NCI-H446 (cell line): ENCODE data around the gene FTH1.

Source experiments
- DNase-seq, 2 experiments: peaks; one replicate each; lab custom pipeline; 2025; lab: John Stamatoyannopoulos, UW

FTH1 gene

DNA sequence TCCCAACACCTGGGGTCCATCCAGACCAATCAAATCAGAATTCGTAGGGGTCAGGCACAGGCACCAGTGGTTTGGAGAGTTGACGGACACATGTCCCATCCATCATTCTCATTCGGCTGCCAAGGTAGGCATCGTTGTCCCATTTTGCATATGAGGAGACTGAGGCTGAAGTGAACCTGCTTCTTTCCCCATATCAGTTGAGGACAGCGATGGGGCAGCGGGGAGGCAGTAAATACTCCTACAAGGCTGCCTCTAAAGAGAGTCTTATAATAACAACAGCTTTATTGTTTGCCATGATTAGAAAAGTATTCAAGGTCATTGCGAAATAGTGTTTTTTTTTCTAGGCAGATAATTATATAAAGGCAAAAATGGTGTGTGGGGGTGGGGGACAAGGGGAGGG lies 18.9 kb downstream of the FTH1 start:
- no peak for DNase-seq

DNA sequence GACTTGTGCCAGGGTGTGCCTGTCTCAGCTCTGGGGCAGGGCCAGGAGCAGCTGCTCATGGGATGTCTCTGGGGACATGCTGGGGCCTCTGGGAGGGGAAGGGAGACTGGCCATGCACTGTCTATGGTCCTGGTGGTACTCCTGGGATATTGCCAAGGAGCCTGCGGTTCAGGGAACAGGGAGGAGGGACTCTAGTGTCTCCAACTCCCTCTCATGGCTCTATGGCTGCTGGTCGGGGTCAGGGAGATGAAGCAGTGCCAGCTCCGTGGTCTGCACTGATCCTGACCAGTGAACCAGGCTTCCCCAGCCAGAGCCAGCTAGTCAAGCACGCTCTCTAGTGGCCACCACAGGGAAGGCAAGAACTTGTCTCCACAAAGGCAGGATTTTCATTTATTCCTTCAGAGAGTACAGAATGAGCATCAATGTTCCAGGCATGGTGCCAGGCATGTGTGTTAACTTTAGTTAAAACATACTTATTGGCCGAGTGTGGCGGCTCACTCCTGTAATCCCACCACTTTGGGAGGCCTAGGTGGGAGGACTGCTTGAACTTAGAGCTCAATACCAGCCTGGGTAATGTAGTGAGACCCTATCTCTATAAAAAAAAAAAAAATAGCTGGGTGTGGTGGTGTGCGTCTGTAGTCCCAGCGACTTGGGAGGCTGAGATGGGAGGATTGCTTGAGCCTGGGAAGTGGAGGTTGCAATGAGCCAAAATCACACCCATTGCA lies 19.8 kb downstream of the FTH1 start:
- peak; percentile 78 to 89 for DNase-seq

- no peak for DNase-seq
These were observed 20.5 kb downstream of the FTH1 start for GRCh38 chr11:61946894-61947293.

- DNase-seq, result no peak
These were observed 22.2 kb downstream of the FTH1 start for GRCh38 chr11:61945191-61945590.

DNA sequence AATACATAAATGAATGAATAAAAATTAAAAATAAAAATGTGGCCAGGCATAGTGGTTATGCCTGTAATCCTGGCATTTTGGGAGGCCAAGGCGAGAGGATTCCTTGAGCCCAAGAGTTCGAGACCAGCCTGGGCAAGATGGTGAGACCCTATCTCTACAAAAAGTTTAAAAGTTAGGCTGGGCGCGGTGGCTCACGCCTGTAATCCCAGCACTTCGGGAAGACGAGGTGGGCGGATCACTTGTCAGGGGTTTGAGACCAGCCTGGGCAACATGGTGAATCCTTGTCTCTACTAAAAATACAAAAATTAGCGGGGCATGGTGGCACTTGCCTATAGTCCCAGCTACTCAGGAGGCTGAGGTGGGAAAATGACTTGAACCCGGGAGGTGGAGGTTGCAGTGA lies 27.0 kb downstream of the FTH1 start:
- no peak for DNase-seq

- DNase-seq, result no peak
These were observed 31.6 kb downstream of the FTH1 start for GRCh38 chr11:61935861-61936260.

DNA sequence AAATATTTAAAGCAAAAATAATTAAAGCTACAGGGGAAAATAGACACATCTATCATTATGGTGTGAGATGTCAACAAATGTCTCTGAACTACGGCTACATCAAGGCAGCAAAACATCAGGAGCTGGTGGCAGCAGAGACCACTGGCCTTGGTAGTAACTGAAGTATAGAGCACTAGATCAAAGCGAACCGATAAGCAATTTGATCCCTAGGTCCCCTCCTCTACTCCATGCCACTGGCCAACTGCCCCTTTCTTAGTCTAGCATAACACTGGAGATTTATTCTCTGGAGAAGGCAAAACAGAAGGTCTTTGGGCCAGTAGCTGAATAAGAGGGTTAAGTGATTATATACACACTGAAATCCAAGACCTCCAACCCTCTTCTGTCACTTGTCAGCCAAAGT lies 36.5 kb downstream of the FTH1 start:
- no peak for DNase-seq

DNA sequence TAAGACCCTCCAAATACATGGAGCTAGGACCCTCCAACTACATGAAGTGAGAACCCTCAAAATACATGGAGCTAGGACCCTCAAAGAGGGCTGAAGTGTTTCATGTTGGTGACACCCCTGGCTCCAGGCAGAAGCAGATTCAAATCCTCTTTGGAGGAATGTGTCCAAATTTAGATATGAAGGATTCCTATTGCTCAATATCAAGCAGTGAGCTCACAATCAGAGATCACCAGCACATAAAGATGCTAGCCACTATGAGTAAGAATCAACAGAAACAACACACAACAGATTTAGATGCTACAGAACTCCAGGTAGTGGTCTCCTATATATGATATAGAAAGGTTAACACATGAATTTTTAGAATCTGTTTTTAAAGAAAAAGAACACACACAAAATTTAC lies 38.8 kb downstream of the FTH1 start:
- DNase-seq, result no peak

- DNase-seq, result no peak
These were observed 39.9 kb downstream of the FTH1 start for GRCh38 chr11:61927501-61927900.

GRCh38 chr11:61926235-61926634 lies 41.2 kb downstream of the FTH1 start:
- no peak for DNase-seq

- DNase-seq, result no peak
These were observed 41.7 kb downstream of the FTH1 start for GRCh38 chr11:61925736-61926135.

GRCh38 chr11:61924064-61924455 lies 43.4 kb downstream of the FTH1 start:
- DNase-seq, result no peak

DNA sequence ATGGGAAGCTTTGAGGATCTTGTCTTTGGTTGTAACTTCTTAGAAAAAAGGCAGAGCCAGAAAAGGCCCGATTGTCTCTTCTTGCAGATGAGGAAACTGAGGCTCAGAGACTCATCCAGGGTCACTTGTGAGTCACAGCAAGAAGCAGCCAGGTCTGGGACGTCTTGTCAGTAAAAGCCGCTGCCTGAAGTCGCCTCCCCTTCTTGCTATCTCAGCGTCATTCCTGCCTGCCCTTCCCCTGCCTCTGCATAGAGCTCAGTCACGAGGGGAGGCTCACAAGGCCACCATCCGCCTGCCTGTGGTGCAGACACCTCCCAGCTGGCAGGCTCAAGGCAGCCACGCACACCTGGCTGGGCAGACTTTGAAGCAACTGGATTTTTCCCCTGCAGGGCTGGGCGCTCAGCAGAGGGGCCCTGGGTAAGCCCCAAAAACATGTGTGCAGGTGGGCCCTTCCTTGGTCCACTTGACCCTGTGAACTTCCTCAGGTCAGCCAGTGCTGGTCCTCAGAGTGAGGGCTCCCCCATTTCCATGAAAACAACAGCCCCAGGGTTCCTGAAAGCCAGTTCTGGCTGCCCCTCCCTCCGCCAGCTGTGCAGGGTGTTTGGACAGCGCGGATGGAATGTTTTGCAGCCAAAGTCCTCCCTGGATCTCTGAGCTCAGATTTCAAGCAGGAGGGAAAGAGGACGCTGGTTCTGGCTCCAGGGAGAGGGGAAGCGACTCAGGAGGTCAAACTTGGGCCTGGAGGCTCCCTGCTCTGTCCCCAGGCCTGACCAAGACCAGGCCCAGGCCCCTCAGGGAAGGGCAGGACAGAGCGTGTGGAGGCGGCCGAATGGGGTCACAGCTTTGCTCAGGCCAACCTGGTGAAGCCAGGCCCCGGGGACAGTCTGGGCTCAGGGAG lies 44.0 kb downstream of the FTH1 start:
- no peak for DNase-seq

DNA sequence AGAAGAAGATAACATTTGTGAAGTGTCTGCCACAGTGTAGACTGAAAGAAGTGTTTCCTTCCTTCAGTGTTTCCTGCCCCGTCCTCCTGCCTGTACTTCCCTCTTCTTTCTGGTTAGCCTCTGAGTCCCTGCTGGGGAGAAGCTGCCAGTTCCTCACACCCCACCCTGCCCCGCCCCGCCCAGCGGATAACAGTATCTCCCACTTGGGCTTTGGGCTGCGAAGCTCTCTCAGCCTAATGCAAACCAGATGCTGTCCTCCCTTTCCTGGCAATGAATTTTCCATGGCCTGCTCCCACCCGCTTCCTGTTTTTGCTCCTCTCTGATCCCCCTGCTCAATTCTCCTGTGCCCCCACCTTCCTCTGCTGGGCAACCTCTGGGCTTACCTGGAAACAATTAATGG lies 44.9 kb downstream of the FTH1 start:
- DNase-seq, result no peak

- DNase-seq, result no peak
These were observed 46.0 kb downstream of the FTH1 start for GRCh38 chr11:61921446-61921845.

DNA sequence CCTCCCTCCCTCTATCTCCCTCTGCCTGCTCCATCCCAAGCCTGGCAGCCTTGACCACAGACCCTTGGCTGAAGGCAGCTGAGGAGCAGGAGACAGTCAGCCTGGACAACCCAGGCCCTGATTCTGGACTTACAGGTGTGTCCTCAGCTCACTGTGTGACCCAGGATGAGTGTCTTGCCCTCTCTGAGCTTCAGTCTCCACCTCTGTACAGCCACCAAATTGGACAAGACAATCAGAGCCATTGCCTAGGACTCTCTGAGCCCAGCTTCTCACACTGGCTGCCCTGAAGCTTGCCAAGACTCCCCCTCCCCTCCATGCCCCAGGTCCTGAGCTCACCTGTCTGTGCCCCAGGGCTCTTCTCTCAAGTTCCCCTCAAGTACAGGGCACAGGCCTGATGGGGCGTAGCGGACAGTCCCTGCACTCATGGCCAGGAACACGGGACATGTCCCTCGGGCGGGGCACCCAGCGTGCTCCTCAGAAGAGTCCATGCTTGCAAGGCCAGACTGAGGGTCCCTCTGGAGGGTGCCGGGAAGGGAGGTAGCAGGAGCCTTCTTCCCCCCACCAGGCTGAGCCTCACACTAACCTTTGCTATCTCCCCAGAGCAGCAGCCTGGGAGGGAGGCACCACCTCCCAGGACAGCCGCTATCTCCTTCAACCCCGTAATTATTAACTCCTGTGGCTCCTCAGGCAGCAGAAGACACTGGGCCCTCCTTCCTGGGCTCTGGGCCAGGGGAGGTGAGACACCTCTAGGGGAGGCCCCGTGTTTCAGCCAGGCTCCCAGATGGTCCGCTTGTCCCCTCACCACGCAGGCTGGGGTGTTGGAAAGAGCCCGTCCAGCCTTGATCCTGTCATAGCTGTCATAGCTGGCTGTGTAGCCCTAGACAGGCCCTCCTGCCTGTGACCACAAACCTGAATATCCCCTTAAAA lies 47.5 kb downstream of the FTH1 start:
- DNase-seq, result no peak

GRCh38 chr11:61918938-61919704 lies 48.3 kb downstream of the FTH1 start:
- no peak for DNase-seq

GRCh38 chr11:61918251-61918937 lies 49.0 kb downstream of the FTH1 start:
- no peak for DNase-seq

DNA sequence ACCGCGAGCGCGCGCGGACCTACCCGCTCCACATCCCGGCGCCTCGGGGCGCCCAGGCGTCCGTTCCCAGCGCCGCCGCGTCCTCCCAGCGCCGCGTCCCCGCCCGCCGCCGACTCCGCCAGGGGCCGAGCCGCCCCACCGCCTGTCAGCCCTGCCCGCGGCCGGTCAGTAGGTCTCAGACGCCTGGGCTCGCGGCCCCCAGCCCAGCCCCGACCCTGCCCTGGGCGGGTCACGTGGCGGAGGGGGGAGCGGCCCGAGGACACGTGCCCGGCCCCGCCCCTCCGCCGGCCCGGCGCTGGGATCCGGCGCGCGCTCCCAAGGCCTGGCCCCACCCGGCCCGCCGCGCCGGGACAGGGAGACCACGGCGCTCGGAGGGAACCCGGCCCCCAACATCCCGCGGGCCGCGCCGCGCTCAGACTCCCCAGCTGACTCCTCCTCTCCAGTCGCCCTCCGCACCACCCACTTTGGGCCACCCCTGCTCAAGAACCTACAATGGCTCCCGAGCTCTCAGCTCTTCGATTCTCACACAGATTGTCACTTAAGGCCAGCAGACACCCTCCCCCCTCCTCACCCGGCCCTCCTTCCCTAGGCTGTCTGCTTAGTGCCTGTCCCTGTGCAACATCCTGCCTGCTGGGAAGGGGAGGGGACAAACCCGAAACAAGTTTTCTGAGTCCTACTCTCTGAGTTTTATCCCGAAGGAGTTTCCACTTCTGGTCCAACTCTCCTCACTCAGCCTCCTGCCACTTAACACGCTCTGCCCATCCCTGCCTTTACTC lies 49.9 kb downstream of the FTH1 start, which contains the start of gene RAB3IL1:
TSS of gene RAB3IL1 (minus strand) at position 233 of the 776 bp plus-strand sequence. CDS start at position 34, 199 bp downstream.
- peak in 1 of 2 experiments; percentile 53 for DNase-seq
